ENCODE measurements around the gene NUAK2.

NUAK2 gene

GRCh38 chr1:205353612-205354011 lies 32.1 kb upstream of the NUAK2 start:
- DNase-seq, result no peak
- no peak for TF ChIP-seq POLR2A (IDR thresholded peaks at IDR 0.05; ENCODE audit: low read length)
- TF ChIP-seq GATA1 (IDR thresholded peaks at IDR 0.05; ENCODE audit: low read depth, low read length), result no peak

GRCh38 chr1:205353191-205353590 lies 31.6 kb upstream of the NUAK2 start:
- DNase-seq, result no peak
- TF ChIP-seq GATA1 (IDR thresholded peaks at IDR 0.05; ENCODE audit: low read depth, low read length), result no peak

- DNase-seq, result no peak
- TF ChIP-seq GATA1 (IDR thresholded peaks at IDR 0.05; ENCODE audit: low read depth, low read length) (no peak), POLR2A (IDR thresholded peaks at IDR 0.05; ENCODE audit: low read length) (no peak)
These were observed 30.6 kb upstream of the NUAK2 start for GRCh38 chr1:205351984-205352713.

GRCh38 chr1:205350691-205351141 lies 29.2 kb upstream of the NUAK2 start:
- no peak for TF ChIP-seq POLR2A (IDR thresholded peaks at IDR 0.05; ENCODE audit: low read length)
- TF ChIP-seq GATA1 (IDR thresholded peaks at IDR 0.05; ENCODE audit: low read depth, low read length), result no peak
- DNase-seq, result no peak

GRCh38 chr1:205350124-205350523 lies 28.6 kb upstream of the NUAK2 start:
- TF ChIP-seq GATA1 (IDR thresholded peaks at IDR 0.05; ENCODE audit: low read depth, low read length) (no peak), POLR2A (IDR thresholded peaks at IDR 0.05; ENCODE audit: low read length) (no peak)
- DNase-seq, result no peak

GRCh38 chr1:205348554-205349487 lies 27.3 kb upstream of the NUAK2 start:
- no peak for DNase-seq
- TF ChIP-seq GATA1 (IDR thresholded peaks at IDR 0.05; ENCODE audit: low read depth, low read length) (no peak), POLR2A (IDR thresholded peaks at IDR 0.05; ENCODE audit: low read length) (no peak)

- peak; percentile 22 to 32 for DNase-seq
- TF ChIP-seq GATA1 (IDR thresholded peaks at IDR 0.05; ENCODE audit: low read depth, low read length) (no peak), POLR2A (IDR thresholded peaks at IDR 0.05; ENCODE audit: low read length) (no peak)
These were observed 25.5 kb upstream of the NUAK2 start for GRCh38 chr1:205346956-205347574.

- no peak for DNase-seq
- TF ChIP-seq GATA1 (IDR thresholded peaks at IDR 0.05; ENCODE audit: low read depth, low read length), result no peak
- no peak for TF ChIP-seq POLR2A (IDR thresholded peaks at IDR 0.05; ENCODE audit: low read length)
These were observed 24.2 kb upstream of the NUAK2 start for GRCh38 chr1:205345761-205346160.

- TF ChIP-seq GATA1 (IDR thresholded peaks at IDR 0.05; ENCODE audit: low read depth, low read length) (peak; percentile 35), POLR2A (IDR thresholded peaks at IDR 0.05; ENCODE audit: low read length) (peak; percentile 95)
- peak; percentile 87 to 91 for DNase-seq
These were observed 22.8 kb upstream of the NUAK2 start for GRCh38 chr1:205344066-205344928.

GRCh38 chr1:205343431-205344065 lies 22.0 kb upstream of the NUAK2 start:
- DNase-seq, result peak; percentile 71 to 72

GRCh38 chr1:205342986-205343385 lies 21.4 kb upstream of the NUAK2 start:
- no peak for DNase-seq
- TF ChIP-seq GATA1 (IDR thresholded peaks at IDR 0.05; ENCODE audit: low read depth, low read length) (no peak), POLR2A (IDR thresholded peaks at IDR 0.05; ENCODE audit: low read length) (peak; percentile 46)

More at GRCh38 chr1:205343431-205344065, 22.0 kb upstream of the NUAK2 start:
- no peak for TF ChIP-seq POLR2A (IDR thresholded peaks at IDR 0.05; ENCODE audit: low read length)
- no peak for TF ChIP-seq GATA1 (IDR thresholded peaks at IDR 0.05; ENCODE audit: low read depth, low read length)

- TF ChIP-seq POLR2A (IDR thresholded peaks at IDR 0.05; ENCODE audit: low read length), result peak; percentile 28
- TF ChIP-seq GATA1 (IDR thresholded peaks at IDR 0.05; ENCODE audit: low read depth, low read length), result no peak
- no peak for DNase-seq
These were observed 19.1 kb upstream of the NUAK2 start for GRCh38 chr1:205340676-205341075.

- no peak for DNase-seq
- no peak for TF ChIP-seq POLR2A (IDR thresholded peaks at IDR 0.05; ENCODE audit: low read length)
- no peak for TF ChIP-seq GATA1 (IDR thresholded peaks at IDR 0.05; ENCODE audit: low read depth, low read length)
These were observed 18.2 kb upstream of the NUAK2 start for GRCh38 chr1:205339717-205340116.
